ENCODE data around the gene PRRT1B. TPM values are rescaled to one million over a fixed set of nuclear protein-coding genes. Genes with fewer than 3 reads are reported as not detected.
"Not testable (repeated sequence)": the region's sequence is repeated elsewhere in the genome, so short reads cannot be mapped to it uniquely, and the experiment has no call there.

The PRRT1B gene
- total and polyA plus RNA-seq, 2 donors (not counting 1 experiment from before 2014, with no cell fraction given): not detected

DNA sequence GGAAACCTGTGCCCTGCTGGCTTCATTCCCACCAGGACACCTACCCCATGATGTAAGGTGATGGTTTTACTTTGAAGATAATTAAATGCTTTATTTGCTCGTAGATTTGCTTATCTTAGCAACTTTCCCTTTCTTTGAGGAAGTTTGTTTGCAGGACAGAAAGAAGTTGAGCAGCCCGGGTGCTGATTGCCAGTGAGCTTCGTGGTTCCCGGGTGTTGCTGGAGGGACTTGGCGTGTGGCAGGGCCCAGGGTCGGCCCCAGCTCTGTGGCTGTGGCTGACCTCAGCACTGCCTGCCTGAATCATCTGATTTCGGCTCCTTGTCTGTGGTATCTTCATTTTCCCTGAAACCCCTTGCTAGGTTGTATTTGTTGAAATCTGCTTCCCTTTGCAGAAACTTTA is 33.9 kb upstream of the PRRT1B start:
- no peak overlapping the region for H3K4me3 ChIP-seq (replicated peaks in 1 of 4; ENCODE audit: control extremely low read depth in 1 of 4, insufficient read depth in 1 of 4, low read depth in 3 of 4, low read length in 4 of 4)
- no peak overlapping the region for H3K9ac ChIP-seq (ENCODE audit: insufficient read depth, low read length)
- H3K36me3 ChIP-seq (ENCODE audit: control insufficient read depth, insufficient read depth, low read length): peaks cover 22% of the 10 kb centered on the region
- no peak overlapping the region for H3K27ac ChIP-seq (ENCODE audit: insufficient read depth, low read length)
- H3K9me3 ChIP-seq (ENCODE audit: control insufficient read depth, insufficient read depth, low read depth, low read length): no peaks in the 10 kb centered on the region
- TF ChIP-seq EZH2 (IDR thresholded peaks at IDR 0.05; ENCODE audit: low read length, missing control alignments): no peak
- no peak for TF ChIP-seq CTCF (conservative IDR thresholded peaks at IDR 0.05 in 1 of 2, IDR thresholded peaks at IDR 0.05 in 1 of 2; ENCODE audit: low read depth in 1 of 2, low read length in 2 of 2)
- DNase-seq (ENCODE audit: low read depth in 2 of 2): no peak
- H3K4me1 ChIP-seq (ENCODE audit: control insufficient read depth, extremely low read depth, insufficient read depth, low read length): no peaks in the 10 kb centered on the region
- no peak overlapping the region for H2AFZ ChIP-seq (ENCODE audit: low read length)
- H4K20me1 ChIP-seq (ENCODE audit: control insufficient read depth, extremely low read depth, insufficient read depth, low read length): no peaks in the 10 kb centered on the region
- no peaks in the 10 kb centered on the region for H3K79me2 ChIP-seq (ENCODE audit: control insufficient read depth, insufficient read depth, low read length)
- H3K27me3 ChIP-seq (ENCODE audit: control insufficient read depth, insufficient read depth, low read length): no peaks in the 10 kb centered on the region
- H3K4me2 ChIP-seq (ENCODE audit: extremely low read depth, insufficient read depth, low read length): no peak overlapping the region

GRCh38 chr9:131511880-131512279 is 33.4 kb upstream of the PRRT1B start:
- Histone ChIP-seq H3K9ac (ENCODE audit: insufficient read depth, low read length) (no peak overlapping the region), H3K36me3 (ENCODE audit: control insufficient read depth, insufficient read depth, low read length) (peaks cover 26% of the 10 kb centered on the region), H3K4me3 (replicated peaks in 1 of 4; ENCODE audit: control extremely low read depth in 1 of 4, insufficient read depth in 1 of 4, low read depth in 3 of 4, low read length in 4 of 4) (no peak overlapping the region), H3K79me2 (ENCODE audit: control insufficient read depth, insufficient read depth, low read length) (no peaks in the 10 kb centered on the region), H3K4me1 (ENCODE audit: control insufficient read depth, extremely low read depth, insufficient read depth, low read length) (no peaks in the 10 kb centered on the region), H3K27me3 (ENCODE audit: control insufficient read depth, insufficient read depth, low read length) (no peaks in the 10 kb centered on the region), H3K27ac (ENCODE audit: insufficient read depth, low read length) (no peak overlapping the region), H3K9me3 (ENCODE audit: control insufficient read depth, insufficient read depth, low read depth, low read length) (no peaks in the 10 kb centered on the region), H2AFZ (ENCODE audit: low read length) (no peak overlapping the region), H3K4me2 (ENCODE audit: extremely low read depth, insufficient read depth, low read length) (no peak overlapping the region), H4K20me1 (ENCODE audit: control insufficient read depth, extremely low read depth, insufficient read depth, low read length) (no peaks in the 10 kb centered on the region)
- TF ChIP-seq CTCF (conservative IDR thresholded peaks at IDR 0.05 in 1 of 2, IDR thresholded peaks at IDR 0.05 in 1 of 2; ENCODE audit: low read depth in 1 of 2, low read length in 2 of 2) (no peak), EZH2 (IDR thresholded peaks at IDR 0.05; ENCODE audit: low read length, missing control alignments) (no peak)
- no peak for DNase-seq (ENCODE audit: low read depth in 2 of 2)

- TF ChIP-seq EZH2 (IDR thresholded peaks at IDR 0.05; ENCODE audit: low read length, missing control alignments) (no peak), CTCF (conservative IDR thresholded peaks at IDR 0.05 in 1 of 2, IDR thresholded peaks at IDR 0.05 in 1 of 2; ENCODE audit: low read depth in 1 of 2, low read length in 2 of 2) (no peak)
- H3K4me3 ChIP-seq (replicated peaks in 1 of 4; ENCODE audit: control extremely low read depth in 1 of 4, insufficient read depth in 1 of 4, low read depth in 3 of 4, low read length in 4 of 4): no peak overlapping the region
- H2AFZ ChIP-seq (ENCODE audit: low read length): no peak overlapping the region
- no peaks in the 10 kb centered on the region for H3K27me3 ChIP-seq (ENCODE audit: control insufficient read depth, insufficient read depth, low read length)
- H3K79me2 ChIP-seq (ENCODE audit: control insufficient read depth, insufficient read depth, low read length): no peaks in the 10 kb centered on the region
- no peak overlapping the region for H3K9ac ChIP-seq (ENCODE audit: insufficient read depth, low read length)
- H3K4me2 ChIP-seq (ENCODE audit: extremely low read depth, insufficient read depth, low read length): no peak overlapping the region
- H3K27ac ChIP-seq (ENCODE audit: insufficient read depth, low read length): no peak overlapping the region
- no peaks in the 10 kb centered on the region for H4K20me1 ChIP-seq (ENCODE audit: control insufficient read depth, extremely low read depth, insufficient read depth, low read length)
- no peak for DNase-seq (ENCODE audit: low read depth in 2 of 2)
- H3K9me3 ChIP-seq (ENCODE audit: control insufficient read depth, insufficient read depth, low read depth, low read length): no peaks in the 10 kb centered on the region
- peaks cover 26% of the 10 kb centered on the region for H3K36me3 ChIP-seq (ENCODE audit: control insufficient read depth, insufficient read depth, low read length)
- H3K4me1 ChIP-seq (ENCODE audit: control insufficient read depth, extremely low read depth, insufficient read depth, low read length): no peaks in the 10 kb centered on the region
Measured at GRCh38 chr9:131513177-131513576, 32.1 kb upstream of the PRRT1B start.

GRCh38 chr9:131515559-131516031 is 29.7 kb upstream of the PRRT1B start:
- not testable (repeated sequence) for H2AFZ ChIP-seq (ENCODE audit: low read length); H4K20me1 ChIP-seq (ENCODE audit: control insufficient read depth, extremely low read depth, insufficient read depth, low read length); H3K27ac ChIP-seq (ENCODE audit: insufficient read depth, low read length); H3K27me3 ChIP-seq (ENCODE audit: control insufficient read depth, insufficient read depth, low read length); H3K4me2 ChIP-seq (ENCODE audit: extremely low read depth, insufficient read depth, low read length); H3K79me2 ChIP-seq (ENCODE audit: control insufficient read depth, insufficient read depth, low read length); H3K9me3 ChIP-seq (ENCODE audit: control insufficient read depth, insufficient read depth, low read depth, low read length); H3K9ac ChIP-seq (ENCODE audit: insufficient read depth, low read length); DNase-seq (ENCODE audit: low read depth in 2 of 2); H3K4me1 ChIP-seq (ENCODE audit: control insufficient read depth, extremely low read depth, insufficient read depth, low read length); H3K4me3 ChIP-seq (replicated peaks in 1 of 4; ENCODE audit: control extremely low read depth in 1 of 4, insufficient read depth in 1 of 4, low read depth in 3 of 4, low read length in 4 of 4)
- H3K36me3 ChIP-seq (ENCODE audit: control insufficient read depth, insufficient read depth, low read length): peaks cover 36% of the 10 kb centered on the region

All from fibroblast of lung (primary cell).